Measurements from ENCODE around the gene ARHGAP9. TPM values are rescaled to one million over a fixed set of nuclear protein-coding genes. Genes with fewer than 3 reads are reported as not detected.
"Not testable (repeated sequence)": the region's sequence is repeated elsewhere in the genome, so short reads cannot be mapped to it uniquely, and the experiment has no call there.

The ARHGAP9 gene
- total RNA-seq, 1 donor: 125 TPM

DNA sequence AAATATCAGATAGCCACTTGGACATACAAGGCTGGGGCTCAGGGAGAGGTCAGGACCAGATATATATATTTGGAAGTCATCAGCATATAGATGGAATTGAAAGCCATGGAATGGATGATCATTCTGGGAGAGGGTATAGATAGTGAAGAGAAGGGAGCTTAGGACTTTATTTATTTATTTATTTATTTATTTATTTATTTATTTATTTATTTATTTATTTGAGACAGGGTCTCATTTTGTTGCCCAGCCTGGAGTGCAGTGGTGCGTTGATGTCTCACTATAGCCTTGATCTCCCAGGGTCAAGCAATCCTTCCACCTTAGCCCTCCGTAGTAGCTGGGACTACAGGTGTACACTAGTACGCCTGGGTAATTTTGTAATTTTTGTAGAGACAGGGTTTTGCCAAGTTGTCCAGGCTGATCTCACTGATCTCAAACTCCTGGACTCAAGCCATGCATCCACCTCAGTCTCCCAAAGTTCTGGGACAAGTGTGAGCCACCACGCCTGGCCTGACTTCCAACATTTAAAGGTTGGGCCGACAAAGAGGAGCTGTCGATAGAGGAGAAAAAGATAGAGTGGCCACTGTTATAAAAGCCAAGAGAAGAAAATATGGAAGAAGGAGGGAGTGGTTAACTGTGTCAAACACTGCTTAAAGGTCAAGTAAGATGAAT lies 33.2 kb downstream of the ARHGAP9 start:
- no peak for DNase-seq (ENCODE audit: low read depth in 2 of 3, low spot score in 2 of 3)

DNA sequence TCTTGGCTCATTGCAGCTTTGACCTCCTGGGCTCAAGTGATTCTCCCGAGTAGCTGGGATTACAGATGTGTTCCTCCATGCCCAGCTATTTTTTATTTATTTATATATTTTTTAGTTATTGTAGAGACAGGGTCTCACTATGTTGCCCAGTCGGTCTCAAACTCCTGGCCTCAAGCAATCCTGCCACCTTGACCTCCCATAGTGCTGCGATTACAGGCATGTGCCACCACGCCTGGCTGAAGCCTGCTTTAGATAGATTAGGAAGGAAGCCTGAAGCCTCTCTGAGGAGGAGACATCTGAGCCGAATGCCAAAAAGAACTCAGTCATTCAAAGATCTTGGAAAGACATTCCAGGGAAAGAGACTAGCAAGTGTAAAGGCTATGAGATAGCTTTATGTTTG lies 34.9 kb downstream of the ARHGAP9 start:
- no peak for DNase-seq (ENCODE audit: low read depth in 2 of 3, low spot score in 2 of 3)

DNA sequence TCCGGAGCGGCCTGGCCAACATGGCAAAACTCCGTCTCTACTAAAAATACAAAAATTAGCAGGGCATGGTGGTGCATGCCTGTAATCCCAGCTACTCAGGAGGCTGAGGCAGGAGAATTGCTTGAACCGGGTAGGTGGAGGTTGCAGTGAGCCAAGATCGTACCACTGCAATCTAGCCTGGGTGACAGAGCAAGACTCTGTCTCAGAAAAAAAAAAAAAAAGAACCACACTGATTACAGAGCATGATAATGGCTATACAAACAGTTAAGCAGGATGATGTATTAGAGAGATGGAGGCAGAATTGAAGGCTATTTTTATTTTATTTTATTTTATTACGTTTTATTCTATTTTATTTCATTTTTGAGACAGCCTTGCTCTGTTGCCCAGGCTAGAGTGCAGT lies 35.3 kb downstream of the ARHGAP9 start:
- not testable (repeated sequence) for DNase-seq (ENCODE audit: low read depth in 2 of 3, low spot score in 2 of 3)

DNA sequence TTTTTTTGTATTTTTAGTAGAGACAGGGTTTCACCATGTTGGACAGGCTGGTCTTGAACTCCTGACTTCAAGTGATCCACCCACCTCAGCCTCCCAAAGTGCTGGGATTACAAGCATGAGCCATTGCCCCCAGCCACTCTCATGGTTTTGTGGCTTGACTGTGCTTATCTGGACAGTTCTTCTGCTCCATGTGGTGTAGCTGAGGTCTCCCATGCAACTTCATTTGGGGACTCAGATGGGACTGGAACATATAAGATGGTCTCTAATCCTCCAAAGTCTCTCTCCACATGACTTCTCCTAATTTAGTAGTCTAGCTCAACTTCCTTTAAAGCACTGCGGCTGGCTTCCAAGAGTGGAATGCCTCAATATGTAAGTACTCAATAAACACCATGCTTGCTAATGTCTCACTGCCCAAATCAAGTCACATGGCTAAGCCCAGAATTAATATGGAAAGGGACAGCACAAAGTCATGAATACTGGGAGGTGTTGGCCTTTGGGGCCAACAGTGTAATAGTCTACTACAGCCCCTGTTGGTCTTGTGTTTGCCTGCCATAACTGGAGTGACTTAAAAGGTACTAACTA lies 37.7 kb downstream of the ARHGAP9 start:
- DNase-seq (ENCODE audit: low read depth in 2 of 3, low spot score in 2 of 3): no peak

DNA sequence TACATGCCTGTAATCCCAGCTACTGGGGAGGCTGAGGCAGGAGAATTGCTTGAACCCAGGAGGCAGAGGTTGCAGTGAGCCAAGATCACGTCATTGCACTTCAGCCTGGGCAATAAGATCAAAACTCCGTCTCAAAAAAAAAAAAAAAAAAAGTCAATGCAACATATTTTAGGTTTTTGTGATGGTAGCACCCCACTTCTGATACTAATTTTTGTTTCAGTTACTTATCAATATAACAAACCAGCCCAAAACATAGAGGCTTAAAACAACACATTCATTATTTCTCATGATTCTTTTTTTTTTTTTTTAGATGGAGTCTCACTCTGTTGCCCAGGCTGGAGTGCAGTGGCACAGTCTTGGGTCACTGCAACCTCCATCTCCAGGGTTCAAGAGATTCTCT lies 38.3 kb downstream of the ARHGAP9 start:
- not testable (repeated sequence) for DNase-seq (ENCODE audit: low read depth in 2 of 3, low spot score in 2 of 3)

DNA sequence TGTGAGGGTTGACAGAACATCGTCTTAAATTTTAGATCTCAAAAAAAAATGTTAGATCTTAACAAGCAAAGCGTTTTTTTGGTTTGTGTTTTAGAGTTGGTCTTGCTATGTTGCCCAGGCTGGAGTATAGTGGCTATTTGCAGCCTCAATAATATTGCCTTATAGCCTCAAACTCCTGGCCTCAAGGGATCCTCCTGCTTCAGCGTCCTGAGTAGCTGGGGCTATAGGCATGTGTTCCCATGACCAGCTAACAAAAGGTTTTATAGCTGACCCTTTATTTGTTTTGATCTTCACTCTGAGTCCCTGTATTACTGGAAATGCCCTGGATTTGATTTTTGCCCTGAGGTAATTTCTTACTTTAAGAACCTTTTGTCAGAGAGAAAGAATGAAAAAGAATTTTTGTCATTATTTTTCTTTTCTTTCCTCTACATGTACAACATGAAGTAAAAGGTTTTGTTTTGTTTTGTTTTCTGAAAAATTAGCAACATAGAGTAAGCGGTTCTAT lies 39.9 kb downstream of the ARHGAP9 start:
- no peak for DNase-seq (ENCODE audit: low read depth in 2 of 3, low spot score in 2 of 3)

DNA sequence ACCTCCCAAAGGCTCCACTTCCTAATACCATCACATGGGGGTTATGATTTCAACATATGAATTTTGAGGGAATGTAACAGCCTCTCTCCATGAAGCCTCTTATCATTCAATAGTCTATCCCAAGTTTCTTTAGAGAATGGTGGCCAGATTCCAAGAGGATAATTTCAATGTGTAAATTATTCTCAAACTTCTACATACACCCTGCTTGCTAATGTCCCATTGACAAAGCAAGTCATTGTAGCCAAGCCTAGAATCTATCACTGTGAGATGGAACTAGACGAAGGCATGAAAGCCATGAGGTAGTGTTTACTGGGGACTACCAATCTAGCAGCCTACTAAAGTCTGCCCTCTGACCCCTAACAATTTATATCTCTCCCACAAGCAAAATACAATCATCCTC lies 41.3 kb downstream of the ARHGAP9 start:
- DNase-seq (ENCODE audit: low read depth in 2 of 3, low spot score in 2 of 3): no peak

DNA sequence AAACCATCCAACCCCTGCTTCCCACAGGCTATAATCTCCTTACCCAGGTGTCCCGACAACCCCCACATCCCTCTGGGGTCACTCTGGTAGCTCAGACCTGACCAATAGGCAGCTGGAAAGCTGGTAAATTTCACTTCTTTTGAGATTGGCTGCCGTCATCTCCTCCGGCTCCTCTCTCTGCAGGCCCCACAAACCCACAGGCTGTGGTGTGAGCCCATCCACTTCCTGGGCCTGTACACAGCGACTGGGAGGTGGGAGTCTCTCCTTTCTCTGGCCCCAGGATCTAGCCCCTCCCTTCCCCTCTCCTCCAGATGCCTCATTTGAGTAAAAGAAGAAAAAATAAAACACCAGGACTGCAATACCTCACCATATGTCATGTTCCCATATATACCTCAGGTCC lies 44.4 kb downstream of the ARHGAP9 start:
- DNase-seq (ENCODE audit: low read depth in 2 of 3, low spot score in 2 of 3): peak in 2 of 3 donors; percentile 24 to 62

DNA sequence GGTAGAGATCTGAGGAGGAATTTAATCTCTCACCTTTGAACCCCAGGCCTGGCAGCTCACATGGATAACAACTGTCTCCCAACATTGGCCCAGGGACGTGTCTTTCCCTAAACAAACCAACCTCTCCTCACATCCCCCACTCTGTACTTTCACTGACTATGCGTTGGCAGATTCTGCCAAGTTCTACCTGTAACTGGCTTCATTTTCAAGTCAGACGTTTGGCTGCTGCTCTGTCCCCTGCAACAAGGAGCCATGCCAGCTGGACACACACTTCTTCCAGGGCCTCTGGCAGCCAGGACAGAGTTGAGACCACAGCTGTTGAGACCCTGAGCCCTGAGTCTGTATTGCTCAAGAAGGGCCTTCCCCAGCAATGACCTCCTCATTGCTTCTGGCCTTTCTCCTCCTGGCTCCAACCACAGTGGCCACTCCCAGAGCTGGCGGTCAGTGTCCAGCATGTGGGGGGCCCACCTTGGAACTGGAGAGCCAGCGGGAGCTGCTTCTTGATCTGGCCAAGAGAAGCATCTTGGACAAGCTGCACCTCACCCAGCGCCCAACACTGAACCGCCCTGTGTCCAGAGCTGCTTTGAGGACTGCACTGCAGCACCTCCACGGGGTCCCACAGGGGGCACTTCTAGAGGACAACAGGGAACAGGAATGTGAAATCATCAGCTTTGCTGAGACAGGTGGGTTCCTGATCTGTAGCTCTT lies 45.0 kb downstream of the ARHGAP9 start, which contains the start of gene INHBC:
Gene INHBC, plus strand, starts transcription at position 268 of the 707 bp plus-strand sequence. Its CDS starts 103 bp downstream, at position 371.
- DNase-seq (ENCODE audit: low read depth in 2 of 3, low spot score in 2 of 3): no peak

DNA sequence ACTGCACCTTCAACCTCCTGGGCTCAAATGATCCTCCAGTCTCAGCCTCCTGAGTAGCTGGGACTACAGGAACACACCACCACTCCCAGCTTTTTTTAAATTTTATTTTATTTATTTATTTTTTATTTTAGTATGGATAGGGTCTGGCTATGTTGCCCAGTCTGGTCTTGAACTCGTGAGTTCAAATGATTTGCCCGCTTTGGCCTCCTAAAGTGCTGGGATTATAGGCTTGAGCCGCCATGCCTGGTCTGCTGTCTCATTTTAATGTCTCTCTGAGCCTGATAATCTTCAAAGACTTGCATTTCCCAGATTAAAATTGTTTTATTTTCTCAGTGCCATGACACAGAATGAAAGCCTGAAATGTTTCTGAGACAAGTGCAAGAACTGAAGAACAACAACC lies 46.3 kb downstream of the ARHGAP9 start:
- no peak for DNase-seq (ENCODE audit: low read depth in 2 of 3, low spot score in 2 of 3)

DNA sequence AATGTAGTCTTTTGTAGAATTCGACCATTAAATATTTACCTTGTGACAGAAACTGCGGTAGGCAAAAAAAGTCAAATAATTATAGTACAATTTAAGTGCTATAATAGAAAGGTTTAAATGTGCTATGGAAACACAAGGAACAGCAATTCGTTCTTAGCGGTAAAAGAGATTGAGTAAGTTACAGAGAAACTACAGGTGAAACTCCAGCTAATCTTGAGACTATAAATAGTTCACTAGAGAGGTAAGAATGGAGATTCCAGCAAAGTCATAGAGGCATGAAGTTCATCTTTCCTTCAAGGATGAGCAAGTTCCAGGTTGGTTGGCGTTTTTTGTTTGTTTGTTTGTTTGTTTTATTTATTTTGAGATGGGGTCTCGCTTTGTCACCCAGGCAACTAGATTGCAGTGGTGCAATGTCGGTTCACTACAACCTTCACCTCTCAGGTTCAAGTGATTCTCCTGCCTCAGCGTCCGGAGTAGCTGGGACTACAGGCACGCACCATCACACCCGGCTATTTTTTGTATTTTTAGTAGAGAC lies 47.9 kb downstream of the ARHGAP9 start:
- DNase-seq (ENCODE audit: low read depth in 2 of 3, low spot score in 2 of 3): no peak

DNA sequence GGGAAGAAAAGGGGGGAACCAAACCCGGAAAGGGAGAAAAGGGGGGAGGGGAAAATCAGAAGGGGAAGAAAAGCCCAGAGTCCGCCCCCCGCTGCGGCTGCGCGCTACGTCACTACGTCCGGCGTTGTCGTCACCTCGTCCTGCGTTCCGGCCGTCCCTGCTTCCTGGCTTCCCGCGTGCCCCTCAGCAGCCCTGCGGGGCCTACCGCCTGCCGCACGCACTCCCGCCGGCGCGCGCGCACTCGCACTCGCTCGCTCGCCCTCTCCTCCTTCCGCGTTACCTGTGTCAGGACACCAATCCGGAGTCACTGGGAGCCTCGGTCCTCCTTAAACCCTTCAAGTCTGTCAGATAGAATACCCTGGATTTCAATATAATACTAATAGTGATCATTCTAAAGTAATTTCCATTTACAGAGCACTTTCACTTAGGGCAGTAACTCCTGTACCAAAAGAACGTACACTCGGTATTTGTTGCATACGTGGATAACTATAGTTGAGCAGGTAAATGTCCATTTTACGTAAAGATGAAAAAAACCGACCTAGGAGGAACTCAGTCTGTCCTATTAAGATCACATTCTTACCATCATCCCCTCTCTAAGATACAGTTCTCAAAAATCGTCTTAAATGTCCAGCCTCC lies 48.6 kb downstream of the ARHGAP9 start, which contains the start of gene R3HDM2:
Gene R3HDM2, minus strand, starts transcription at position 113 of the 636 bp plus-strand sequence. CDS start 120,615 bp downstream, outside the sequence.
- DNase-seq (ENCODE audit: low read depth in 2 of 3, low spot score in 2 of 3): peak; percentile 89 to 97 (median 97)

DNA sequence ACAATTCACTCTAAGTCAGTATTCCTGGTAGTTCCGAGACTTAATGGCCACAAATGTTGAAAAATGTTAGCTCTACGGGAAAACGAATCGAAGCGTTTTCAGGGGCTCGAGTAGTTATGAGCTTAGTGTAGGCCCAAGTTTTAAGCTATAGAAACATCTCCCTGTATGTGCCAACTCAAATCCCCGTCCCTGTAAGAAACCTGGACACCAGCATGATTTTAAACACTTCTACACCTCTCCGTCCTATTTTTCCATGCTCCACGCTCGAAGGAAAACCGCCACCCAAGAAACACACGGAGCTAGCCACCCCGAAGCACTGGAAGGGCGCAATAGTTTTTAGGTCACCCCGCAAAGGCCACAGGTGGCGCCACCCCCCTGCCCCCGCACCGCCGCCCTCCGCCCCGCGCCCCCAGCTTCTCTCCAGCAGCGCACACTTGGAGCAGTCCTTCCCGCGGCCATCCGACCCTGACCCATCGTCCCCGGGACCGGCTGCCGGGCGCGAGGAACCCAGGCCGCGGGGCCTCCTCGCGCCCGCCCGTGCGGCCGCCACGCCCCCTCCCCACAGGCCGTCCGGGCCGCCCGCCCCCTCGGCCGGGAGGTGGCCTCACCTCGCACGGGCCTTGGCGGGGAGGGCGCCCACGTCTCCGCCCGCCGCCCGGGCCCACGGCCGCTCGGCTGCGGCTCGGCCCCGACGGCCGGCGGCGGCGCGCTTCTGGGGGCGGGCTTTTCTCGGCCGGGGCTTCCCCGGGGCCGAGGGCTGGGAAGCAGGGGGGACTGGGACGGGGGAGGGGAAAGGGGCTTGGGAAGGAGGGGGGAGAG lies 49.3 kb downstream of the ARHGAP9 start:
- peak in 1 of 3 donors; percentile 25 for DNase-seq (ENCODE audit: low read depth in 2 of 3, low spot score in 2 of 3)

DNA sequence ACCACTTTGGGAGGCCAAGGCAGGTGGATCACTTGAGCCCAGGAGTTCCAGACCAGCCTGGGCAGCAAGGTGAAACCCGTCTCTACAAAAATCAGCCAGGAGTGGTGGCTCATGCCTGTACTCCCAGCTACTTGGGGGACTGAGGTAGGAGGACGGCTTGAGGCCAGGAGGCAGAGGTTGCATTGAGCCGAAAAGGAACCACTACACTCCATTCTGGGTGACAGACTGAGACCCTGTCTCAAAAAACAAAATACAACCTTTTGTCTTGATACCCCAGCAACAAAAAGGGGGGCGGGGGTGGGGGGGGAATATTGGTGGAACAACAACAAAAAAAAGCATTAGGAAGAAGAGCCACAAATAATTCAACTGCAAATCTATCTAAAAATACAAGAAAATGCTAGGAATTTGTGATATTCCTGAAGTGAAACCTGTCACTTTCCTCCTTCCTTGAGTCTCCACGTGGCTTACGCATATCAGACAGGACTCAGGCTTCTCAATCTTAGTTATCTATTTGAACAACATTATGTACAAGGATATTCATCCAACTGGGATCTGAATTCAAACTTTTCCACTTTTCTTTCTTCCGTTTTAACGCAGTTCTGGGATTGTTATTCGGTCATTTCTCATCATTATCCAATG lies 50.1 kb downstream of the ARHGAP9 start:
- DNase-seq (ENCODE audit: low read depth in 2 of 3, low spot score in 2 of 3): no peak

DNA sequence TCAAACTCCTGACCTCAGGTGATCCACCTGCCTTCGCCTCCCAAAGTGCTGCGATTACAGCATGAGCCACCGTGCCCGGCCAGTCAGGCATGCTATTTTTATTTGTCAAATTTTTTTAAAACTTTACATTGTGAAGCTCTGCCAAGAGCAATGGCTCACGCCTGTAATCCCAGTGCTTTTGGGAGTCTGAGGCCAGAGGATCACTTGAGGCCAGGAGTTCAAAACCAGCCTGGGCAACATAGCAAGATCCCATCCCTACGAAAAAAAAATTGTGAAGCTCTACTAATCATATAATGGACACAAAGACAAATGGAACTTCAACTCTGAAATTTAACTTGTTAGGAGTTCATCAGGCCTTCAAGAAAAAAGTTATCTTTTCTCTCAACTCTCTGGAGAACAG lies 50.7 kb downstream of the ARHGAP9 start:
- no peak for DNase-seq (ENCODE audit: low read depth in 2 of 3, low spot score in 2 of 3)

DNA sequence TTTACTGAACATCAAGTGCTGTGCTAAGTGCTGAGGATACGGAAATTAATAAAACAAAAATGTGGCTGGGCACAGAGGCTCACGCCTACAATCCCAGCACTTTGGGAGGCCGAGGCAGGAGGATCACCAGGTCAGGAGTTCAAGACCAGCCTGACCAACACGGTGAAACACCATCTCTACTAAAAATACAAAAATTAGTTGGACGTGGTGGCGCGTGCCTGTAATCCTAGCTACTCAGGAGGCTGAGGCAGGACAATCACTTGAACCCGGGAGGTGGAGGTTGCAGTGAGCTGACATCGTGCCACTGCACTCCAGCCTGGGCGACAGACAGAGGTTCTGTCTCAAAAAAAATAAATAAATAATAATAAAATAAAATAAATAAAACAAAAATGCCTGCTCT lies 52.7 kb downstream of the ARHGAP9 start:
- not testable (repeated sequence) for DNase-seq (ENCODE audit: low read depth in 2 of 3, low spot score in 2 of 3)
